HG03457 (cell line): Measurements from ENCODE around the gene CEP164.

ENCODE experiments used
- ATAC-seq: cut with Tn5 transposase; IDR thresholded peaks from one replicate; pipeline ENCODE4 v1.9.1; 2021; ENCODE audit warnings: moderate number of reproducible peaks; ENCODE audit not compliant: unreplicated experiment

CEP164 gene

DNA sequence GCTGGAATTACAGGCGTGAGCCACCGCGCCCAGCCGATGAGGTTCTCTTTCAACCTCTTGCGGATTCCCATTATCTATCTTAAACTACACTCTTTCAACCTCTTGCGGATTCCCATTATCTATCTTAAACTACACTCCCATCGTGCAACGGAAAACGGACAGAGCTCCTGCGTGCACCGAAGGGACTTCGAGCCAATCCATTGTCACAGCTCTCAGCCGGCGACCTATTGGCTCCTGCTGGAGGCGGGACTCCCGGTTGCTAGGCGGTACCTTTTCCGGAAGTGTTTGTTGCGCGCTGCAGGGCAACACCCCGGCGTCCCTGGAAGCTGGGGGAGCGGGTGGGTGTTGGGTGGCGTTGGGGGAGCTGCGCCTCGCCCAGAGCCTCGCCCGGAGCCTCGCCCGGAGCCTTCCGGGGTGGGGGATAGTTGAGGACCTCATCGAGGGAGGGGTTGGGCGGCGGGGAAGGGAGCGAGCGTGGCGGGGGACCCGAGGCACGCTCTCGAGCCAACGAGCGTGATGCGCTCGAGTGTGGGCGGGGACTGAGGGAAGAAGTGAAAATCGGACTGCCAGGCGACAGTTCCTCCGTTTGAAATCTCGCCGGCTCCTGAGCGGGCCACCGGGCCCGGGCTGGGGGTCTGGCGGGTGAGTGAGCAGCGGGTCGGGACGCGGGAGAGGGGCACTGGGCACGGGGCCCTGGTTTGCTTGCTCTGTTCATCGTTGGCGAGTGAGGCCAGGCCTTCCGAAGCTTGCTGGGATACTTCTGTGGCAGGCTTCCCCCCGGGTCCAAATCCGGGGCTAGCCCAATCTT is at the start of gene CEP164:
CEP164 (plus strand) TSS at position 288 of the 808 bp plus-strand sequence. CDS start 10,733 bp downstream, outside the sequence.
- peak; percentile 89 for ATAC-seq

DNA sequence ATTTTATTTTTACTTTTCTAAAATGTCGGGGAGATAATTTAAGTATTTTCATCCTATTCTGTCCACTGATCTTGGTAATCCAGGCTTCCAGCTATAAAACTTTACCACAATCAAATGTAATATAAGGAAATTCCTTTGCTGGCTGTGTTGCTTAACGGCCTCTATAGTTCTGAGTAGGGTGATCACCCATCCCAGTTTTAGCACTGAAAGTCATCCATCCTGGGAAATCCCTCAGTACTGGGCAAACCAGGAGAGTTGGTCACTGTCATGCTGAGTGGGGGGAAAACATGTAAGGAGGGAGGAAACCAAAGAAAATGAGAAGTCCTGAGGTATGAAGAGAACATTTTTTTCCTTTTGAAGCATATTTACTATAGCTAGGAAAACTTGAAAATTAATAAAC is 49.3 kb upstream of the CEP164 start:
- ATAC-seq: no peak

DNA sequence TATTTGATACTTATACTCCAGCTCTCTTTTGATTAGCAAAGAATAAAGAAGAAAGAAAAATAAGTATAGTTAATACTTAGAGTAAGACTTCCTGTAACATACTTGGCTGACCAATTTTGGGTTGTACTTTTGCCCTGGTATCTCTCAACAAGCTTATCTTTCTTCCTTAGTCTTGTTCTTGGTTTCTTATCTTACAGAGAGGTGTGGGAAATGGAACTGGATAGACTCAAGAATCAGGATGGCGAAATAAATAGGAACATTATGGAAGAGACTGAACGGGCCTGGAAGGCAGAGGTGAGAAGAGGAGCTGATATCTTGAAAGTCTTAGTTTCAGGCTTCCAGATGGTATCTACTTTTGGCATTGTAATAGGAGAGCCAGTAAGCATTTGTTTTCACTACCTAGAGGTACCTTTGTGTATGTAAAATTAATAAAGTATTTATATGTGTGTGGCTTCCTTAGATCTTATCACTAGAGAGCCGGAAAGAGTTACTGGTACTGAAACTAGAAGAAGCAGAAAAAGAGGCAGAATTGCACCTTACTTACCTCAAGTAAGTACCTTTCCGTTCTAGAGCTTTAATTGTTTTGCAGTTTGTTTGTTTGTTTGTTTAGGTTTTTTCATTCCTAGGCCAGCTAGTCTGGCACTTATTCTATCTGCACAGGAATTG is 47.8 kb upstream of the CEP164 start:
- ATAC-seq: no peak

DNA sequence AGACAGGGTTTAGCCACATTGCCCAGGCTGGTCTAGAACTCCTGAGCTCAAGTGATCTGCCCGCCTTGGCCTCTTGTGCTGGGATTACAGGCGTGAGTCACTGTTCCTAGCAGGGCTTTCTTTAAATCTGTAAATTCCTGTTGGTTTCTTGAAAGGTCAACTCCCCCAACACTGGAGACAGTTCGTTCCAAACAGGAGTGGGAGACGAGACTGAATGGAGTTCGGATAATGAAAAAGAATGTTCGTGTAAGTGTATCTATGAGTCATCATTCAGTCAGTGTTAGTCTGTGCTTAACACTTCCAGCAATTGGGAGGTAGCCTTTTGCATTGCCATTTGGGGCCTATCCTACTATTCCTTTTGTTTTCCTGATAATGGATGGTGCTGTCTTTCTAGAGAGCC is 46.5 kb upstream of the CEP164 start:
- ATAC-seq: no peak

DNA sequence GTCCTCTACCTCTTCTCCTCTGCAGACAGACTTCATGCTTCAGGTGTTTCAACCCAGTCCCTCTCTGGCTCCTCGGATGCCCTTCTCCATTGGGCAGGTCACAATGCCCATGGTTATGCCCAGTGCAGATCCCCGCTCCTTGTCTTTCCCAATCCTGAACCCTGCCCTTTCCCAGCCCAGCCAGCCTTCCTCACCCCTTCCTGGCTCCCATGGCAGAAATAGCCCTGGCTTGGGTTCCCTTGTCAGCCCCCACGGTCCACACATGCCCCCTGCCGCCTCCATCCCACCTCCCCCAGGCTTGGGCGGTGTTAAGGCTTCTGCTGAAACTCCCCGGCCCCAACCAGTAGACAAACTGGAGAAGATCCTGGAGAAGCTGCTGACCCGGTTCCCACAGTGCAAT is 45.8 kb upstream of the CEP164 start:
- ATAC-seq: no peak

DNA sequence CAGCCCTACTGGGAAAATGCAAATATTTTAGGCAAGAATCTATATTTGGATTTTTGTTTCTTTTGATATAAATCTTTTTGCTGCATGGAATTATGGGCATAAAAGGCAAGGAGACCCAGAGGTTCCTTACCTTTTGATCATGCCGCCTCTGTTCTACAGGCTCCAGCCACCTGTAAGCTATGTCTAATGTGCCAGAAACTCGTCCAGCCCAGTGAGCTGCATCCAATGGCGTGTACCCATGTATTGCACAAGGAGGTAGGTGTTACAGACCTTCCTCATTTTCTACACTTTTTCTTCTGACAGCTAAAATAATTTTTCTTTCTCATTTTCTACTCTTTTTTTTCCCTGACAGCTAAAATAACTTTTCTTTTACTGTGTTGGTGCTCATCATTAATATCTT is 44.7 kb upstream of the CEP164 start:
- no peak for ATAC-seq

DNA sequence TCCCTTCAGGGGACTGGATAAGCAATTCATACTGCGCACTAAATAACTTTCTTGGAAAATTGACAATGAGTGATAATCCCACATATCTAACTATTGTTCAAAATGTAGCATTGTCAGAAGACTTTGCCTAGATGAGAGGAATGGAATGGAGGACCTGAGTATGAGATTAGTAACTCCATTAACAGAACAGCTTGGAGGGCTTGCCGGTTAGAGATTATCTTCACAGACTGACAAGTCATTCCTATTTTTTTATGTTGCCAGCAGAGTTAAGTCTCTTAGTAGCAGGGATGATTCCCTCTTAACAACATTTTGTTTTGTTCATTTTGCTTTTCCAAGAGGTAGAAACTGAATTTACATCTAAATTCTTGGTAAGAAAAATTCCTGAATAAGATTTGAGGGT is 43.6 kb upstream of the CEP164 start:
- ATAC-seq: no peak

DNA sequence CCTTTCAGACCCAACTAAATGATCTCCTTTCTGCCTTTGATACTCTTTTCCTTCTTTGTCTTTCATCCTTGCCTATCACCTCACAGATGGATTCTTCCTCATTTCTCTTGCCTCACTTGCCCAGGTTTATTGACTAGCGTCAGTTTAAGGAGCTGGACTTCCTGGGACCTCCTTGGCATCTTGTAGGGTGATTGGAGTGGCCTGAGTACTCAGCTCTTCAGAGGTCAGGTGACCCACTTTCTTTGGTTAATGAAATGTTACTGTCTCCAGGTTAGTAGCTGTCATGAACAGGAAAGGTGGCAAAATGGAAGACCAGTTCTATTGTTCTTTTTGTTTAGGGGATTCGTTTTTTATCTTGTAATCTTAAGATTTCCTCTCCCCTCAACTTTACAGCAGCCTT is 41.1 kb upstream of the CEP164 start:
- no peak for ATAC-seq

DNA sequence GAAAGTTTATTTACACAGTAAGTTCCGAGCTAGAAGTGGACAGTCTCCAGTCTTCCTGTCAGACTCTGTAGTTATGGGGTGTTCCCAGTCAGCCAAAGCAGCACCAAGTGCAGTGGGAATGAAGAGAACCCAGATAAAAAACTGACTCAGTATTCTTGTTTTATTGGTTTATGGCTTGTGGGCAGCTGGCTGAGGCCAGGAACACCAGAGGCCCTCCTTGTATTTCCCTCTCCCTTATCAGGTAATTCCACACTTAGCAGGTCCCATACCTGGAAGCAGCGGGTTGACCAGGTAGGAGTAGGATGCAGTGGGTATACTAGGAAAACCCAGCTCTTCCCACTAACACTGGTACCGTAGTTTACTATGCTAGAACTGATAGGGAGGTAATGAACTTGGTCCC is 40.0 kb upstream of the CEP164 start:
- no peak for ATAC-seq

DNA sequence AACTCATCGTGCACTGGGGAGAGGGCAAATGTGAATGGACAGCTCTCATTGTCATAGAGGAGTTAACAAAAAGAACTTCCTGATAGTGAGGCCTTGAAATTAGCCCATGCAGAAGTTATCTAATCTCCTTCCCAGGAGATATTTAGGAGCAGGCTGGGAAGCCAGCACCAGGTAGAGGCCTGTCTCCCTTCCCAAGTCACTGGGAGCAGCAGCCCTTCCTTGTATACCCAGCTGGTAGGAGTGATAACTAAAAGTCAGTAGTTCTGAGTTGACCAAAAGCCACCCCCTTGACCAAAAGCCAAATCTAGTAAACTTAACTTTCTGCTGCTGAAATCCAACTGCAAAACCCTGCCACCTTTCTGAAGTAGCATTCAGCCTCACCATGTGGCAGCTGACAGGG is 37.9 kb upstream of the CEP164 start:
- no peak for ATAC-seq

DNA sequence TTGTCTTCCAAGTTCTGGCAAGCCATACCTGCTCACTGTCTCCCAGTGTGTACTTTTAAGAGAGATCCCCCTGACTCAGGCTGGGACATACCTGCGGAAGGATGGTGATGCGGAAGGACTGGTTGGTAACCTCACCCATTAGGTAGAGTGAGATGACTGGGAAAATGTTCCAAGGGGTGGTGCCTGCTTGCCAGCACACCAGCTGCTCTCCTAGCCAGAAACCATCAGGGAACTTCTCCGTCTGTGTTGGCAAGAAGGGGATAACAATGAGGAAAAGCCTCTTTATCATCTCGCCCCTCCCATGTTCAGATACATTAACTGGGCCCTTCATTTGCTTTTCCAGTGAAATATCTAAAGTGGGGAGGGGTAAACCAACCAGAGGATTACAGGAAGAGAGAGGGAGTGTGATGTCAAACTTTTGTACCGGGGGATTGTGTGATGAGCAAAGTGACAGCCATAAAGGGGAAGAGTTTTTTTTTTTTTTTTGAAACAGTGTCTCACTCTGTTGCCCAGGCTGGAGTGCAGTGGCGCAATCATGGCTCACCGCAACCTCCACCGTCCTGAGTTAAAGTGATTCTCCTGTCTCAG is 36.8 kb upstream of the CEP164 start, which contains the start of gene BACE1-AS:
BACE1-AS (plus strand) TSS at position 538 of the 588 bp plus-strand sequence.
- ATAC-seq: no peak

DNA sequence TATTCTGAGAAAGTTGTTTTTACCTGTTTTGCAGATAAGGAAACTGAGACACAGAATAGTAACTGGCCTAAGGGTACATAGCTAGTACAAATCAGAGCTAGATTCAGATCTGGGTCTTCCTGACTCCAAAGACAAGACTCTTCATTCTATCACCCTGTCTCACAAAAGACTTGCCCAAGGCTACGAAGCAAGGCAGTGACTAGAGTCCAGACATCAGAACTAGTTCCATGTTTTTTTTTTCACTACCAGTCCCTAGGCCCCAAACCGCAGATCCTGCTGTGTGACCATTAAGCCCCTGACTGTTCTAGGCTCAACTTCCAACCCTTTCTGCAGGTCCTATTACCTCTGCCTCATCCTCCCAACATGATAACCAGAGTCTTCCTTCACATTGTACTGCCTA is 35.0 kb upstream of the CEP164 start:
- ATAC-seq: no peak

DNA sequence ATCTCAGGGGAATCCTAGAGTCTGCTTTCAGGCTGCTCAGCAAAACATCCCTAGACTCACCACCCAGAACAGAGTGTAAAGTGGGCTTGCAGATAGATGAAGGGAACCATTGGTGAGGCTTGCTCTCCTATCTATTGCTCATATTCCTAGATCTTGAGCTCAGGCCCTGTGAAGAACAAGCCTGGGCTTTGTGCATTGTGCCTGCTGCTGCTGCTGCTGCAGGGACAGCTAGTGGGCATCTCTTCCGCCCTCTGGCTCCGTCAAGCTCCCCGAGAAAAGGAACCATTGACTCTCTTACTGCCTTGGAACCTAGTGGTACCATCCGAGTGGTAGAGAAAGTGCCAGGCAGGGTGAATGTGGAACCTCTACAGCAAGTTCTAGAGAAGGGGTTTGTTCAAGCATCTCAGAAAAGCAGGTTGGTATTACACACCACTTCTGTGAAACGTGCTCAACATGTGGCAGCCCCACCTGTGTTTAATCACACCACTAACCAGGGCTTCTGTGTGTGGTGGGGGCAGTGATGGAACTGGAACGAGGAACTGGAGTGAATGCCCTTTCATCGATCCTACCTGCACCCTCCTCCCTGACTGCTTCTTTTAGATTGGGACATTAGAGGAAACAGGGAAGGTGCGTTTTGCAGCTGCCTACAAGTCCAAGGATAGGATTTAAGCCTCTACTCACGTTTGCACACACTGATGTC is 32.1 kb upstream of the CEP164 start:
- no peak for ATAC-seq

DNA sequence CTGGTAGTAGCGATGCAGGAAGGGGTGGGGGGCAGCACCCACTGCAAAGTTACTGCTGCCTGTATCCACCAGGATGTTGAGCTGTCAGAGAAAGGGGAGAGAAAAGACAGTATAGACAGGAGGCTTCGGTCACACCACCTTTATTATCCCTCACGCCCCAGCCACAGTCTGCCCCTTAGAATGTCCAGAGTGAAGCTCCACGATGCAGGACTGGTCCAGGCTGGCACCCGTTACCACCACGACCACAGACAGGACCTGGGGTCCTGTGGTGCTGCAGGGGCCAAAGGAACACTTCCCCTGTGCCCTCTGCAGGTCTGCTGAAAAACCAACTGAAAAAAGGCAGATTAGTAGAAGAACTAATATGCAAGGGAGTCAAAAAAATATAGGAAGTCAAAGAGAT is 30.8 kb upstream of the CEP164 start:
- ATAC-seq: no peak

DNA sequence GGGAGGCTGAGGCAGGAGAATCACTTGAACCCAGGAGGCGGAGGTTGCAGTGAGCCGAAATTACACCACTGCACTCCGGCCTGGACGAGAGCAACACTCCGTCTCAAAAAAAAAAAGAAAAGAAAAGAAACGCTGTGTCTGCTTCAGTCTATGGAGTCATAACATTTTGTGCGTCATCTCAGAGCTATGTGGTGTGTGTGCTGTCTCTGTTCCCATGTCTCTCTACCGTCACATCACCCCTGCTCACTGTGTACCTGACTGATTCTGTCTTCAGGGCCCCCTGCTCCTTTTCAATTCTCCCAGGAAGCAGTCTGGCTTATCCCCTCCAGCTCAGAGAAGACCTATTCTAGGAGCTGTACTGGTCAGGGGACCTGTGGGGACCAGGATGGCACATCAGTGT is 29.5 kb upstream of the CEP164 start:
- ATAC-seq: no peak

DNA sequence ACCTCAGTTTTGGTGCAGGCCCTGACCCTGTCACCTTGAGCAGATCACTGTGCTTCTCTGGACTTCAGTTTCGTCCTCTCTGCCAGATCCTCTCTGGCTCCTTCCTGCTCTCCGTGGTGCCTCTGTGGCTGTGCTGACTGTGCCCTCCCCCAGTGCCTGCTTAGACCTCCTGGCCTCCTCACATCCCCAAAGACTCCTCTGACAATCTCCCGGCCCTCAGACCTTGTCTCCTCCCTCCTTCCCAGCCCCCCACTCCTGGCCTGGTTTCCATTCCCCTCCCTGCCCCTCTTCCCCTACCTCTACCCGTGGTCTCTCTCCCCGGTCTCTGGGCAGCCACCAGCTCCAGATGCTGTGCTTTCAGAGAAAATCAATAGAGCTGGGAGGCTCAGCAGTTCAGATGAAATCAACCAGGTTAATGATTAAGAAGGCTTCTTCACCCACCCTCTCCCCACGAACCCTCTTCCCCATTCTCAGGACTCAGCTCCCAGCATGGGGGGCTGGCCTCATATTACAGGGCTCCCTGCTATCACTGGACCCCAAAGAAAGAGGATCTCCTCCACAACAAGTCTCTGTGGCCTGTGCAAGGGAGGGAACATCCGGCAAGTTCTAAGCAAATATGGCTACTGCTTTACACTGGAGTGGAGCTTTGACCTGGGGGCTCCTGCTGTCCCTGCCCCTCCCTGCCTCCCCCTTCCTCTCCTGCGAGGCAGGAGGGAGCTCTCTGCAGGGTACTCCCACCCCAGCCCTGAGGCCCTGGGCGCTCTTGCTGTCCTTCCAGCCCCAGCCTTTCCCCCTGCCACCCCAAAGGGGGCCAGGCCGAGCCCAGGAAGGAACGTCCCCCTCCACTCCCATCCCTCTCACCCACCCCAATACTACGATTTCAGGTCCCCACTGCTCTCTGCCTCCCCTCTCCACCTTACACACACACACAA is 28.0 kb upstream of the CEP164 start:
- no peak for ATAC-seq

DNA sequence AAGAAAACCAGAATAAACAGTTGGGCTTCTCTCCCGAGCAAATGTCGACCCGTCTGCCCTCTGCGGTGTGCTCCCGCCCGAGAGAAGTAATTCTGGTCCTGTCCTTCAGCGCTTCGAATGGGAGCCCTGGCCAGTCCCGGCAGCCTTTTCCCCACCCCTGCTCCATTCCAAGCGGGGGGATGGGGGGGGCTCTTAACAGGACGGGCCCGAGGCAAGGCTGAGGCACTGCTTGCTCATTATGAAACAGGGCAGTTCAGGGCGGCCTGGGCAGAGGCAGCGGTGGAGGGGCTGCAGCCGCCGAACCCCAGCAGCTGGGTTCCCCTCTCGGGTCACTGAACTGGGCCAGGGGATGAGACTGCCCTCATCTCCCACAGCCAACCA is 27.4 kb upstream of the CEP164 start:
- no peak for ATAC-seq

DNA sequence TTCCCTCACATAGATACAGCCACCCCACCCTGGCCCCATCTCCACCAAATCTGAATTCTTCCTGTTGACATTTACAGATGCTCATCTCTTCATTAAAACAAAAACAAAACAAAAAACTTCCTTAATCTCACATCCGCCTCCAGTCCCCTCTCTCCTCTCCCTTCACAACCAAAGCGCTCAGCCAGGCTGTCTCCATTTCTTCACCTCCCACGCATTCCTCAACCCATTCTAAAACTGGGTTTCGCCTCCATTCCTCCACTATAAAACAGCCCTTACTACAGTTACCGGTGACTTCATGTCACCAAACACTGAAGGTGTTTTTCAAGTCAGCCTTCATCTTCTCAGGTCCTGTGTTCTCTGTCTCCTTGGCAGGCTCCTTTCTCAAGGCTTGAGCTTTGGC is 26.9 kb upstream of the CEP164 start:
- no peak for ATAC-seq

DNA sequence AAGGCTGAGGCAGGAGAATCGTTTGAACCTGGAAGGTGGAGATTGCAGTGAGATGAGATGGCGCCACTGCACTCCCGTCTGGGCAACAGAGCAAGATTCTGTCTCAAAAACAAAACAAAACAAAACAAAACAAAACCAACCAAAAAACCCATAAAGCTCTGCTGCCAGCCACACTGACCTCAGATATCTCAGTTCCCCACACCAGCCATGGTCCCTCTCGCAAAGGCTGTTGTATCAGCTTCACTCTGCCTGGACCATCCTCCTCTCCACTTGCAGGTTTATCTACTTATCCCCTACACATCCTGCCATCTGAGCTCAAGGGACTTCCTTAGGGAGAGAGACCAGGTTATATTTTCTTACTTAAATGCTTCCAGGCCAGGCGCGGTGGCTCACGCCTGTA is 25.4 kb upstream of the CEP164 start:
- no peak for ATAC-seq

DNA sequence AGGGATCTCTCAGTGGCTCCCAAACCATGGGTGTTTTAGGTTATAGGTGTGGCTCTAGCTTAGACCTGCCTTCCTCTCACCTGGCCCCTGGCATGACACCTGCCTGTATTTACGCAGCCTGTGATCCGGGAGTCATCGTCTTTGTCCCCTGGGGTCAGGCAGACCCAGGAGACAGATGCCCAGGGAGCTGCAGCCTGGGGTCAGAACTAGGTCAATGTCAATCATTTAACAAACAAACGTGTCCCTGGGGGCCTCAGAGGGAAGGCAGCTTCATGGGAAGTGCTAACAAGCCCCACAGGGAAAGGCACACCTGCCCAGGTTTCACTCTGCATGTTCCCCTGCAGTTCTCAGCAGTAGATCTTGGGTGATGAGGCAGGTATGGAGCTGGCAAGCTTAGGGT is 24.6 kb upstream of the CEP164 start:
- no peak for ATAC-seq
